ENCODE measurements around the gene ADCY3. TPM values are rescaled to one million over a fixed set of nuclear protein-coding genes. Genes with fewer than 3 reads are reported as not detected.

Gene ADCY3
- total and polyA plus RNA-seq, 10 of the 15 experiments (the other 5 are each of a cell fraction or from before 2014, with no cell fraction given) = 2.8 to 102 (median 50.4) TPM

GRCh38 chr2:24843330-24843860, 76.6 kb downstream of the ADCY3 start:
- RAD21 ChIA-PET (ENCODE audit: unreplicated experiment) = no interaction called here
- no peak for ATAC-seq
- no peak overlapping the region for H3K4me2 ChIP-seq (ENCODE audit: control insufficient read depth, insufficient read depth)

More at GRCh38 chr2:24843330-24843860, 76.6 kb downstream of the ADCY3 start:
- Histone ChIP-seq H2AFZ (ENCODE audit: control insufficient read depth, low read depth, low read length) (no peak overlapping the region), H3K27ac (ENCODE audit: control insufficient read depth, insufficient read depth) (no peak overlapping the region), H3K36me3 (ENCODE audit: control insufficient read depth in 2 of 2, insufficient read depth in 2 of 2, low read length in 1 of 2) (peaks cover 0 to 21% of the 10 kb centered on the region in 2 experiments; a peak in 3 of 4 replicates), H4K20me1 (ENCODE audit: control insufficient read depth, insufficient read depth) (no peaks in the 10 kb centered on the region), H3K9me3 (replicated peaks; ENCODE audit: control insufficient read depth, insufficient read depth, low read length) (peaks cover 13% of the 10 kb centered on the region; the same call in 2 of the 3 replicates), H3K4me3 (no peak overlapping the region), H3K79me2 (ENCODE audit: control insufficient read depth, insufficient read depth, low read length) (no peaks in the 10 kb centered on the region; the same call in 1 of the 2 replicates), H3K27me3 (replicated peaks in 1 of 2; ENCODE audit: control insufficient read depth in 2 of 2, insufficient read depth in 2 of 2, low read length in 1 of 2) (no peaks in the 10 kb centered on the region), H3K4me1 (ENCODE audit: control insufficient read depth, insufficient read depth, low read length) (no peaks in the 10 kb centered on the region), H3K9ac (ENCODE audit: control insufficient read depth, insufficient read depth, low read length) (no peak overlapping the region)
- in situ Hi-C loops (cut with MboI) = no loop called here
- no peak for DNase-seq (ENCODE audit: low read depth, low spot score)
- no peak for TF ChIP-seq ATF2 (IDR thresholded peaks at IDR 0.05; ENCODE audit: low read length)
- TF ChIP-seq BRCA1 (IDR thresholded peaks at IDR 0.05; ENCODE audit: low read depth, low read length) = no peak
- no peak for TF ChIP-seq RB1 (IDR thresholded peaks at IDR 0.05; ENCODE audit: borderline replicate concordance)
- TF ChIP-seq, protein P1, sequence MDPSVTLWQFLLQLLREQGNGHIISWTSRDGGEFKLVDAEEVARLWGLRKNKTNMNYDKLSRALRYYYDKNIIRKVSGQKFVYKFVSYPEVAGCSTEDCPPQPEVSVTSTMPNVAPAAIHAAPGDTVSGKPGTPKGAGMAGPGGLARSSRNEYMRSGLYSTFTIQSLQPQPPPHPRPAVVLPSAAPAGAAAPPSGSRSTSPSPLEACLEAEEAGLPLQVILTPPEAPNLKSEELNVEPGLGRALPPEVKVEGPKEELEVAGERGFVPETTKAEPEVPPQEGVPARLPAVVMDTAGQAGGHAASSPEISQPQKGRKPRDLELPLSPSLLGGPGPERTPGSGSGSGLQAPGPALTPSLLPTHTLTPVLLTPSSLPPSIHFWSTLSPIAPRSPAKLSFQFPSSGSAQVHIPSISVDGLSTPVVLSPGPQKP (IDR thresholded peaks at IDR 0.05; ENCODE audit: low read depth, low read length) = no peak
- TF ChIP-seq BACH1 (IDR thresholded peaks at IDR 0.05; ENCODE audit: borderline replicate concordance) = no peak
- TF ChIP-seq TAF1 (IDR thresholded peaks at IDR 0.05; ENCODE audit: borderline replicate concordance, low read depth, low read length) = no peak
- TF ChIP-seq KDM1A (IDR thresholded peaks at IDR 0.05; ENCODE audit: borderline replicate concordance) = no peak
- no peak for TF ChIP-seq HDAC6 (IDR thresholded peaks at IDR 0.05; ENCODE audit: unreplicated experiment)
- no peak for TF ChIP-seq MEF2B (IDR thresholded peaks at IDR 0.05; ENCODE audit: partially characterized antibody, poor library complexity, severe bottlenecking)
- TF ChIP-seq, protein P2, sequence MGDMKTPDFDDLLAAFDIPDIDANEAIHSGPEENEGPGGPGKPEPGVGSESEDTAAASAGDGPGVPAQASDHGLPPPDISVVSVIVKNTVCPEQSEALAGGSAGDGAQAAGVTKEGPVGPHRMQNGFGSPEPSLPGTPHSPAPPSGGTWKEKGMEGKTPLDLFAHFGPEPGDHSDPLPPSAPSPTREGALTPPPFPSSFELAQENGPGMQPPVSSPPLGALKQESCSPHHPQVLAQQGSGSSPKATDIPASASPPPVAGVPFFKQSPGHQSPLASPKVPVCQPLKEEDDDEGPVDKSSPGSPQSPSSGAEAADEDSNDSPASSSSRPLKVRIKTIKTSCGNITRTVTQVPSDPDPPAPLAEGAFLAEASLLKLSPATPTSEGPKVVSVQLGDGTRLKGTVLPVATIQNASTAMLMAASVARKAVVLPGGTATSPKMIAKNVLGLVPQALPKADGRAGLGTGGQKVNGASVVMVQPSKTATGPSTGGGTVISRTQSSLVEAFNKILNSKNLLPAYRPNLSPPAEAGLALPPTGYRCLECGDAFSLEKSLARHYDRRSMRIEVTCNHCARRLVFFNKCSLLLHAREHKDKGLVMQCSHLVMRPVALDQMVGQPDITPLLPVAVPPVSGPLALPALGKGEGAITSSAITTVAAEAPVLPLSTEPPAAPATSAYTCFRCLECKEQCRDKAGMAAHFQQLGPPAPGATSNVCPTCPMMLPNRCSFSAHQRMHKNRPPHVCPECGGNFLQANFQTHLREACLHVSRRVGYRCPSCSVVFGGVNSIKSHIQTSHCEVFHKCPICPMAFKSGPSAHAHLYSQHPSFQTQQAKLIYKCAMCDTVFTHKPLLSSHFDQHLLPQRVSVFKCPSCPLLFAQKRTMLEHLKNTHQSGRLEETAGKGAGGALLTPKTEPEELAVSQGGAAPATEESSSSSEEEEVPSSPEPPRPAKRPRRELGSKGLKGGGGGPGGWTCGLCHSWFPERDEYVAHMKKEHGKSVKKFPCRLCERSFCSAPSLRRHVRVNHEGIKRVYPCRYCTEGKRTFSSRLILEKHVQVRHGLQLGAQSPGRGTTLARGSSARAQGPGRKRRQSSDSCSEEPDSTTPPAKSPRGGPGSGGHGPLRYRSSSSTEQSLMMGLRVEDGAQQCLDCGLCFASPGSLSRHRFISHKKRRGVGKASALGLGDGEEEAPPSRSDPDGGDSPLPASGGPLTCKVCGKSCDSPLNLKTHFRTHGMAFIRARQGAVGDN (IDR thresholded peaks at IDR 0.05) = no peak
- no peak for TF ChIP-seq HCFC1 (IDR thresholded peaks at IDR 0.05; ENCODE audit: low read length)
- TF ChIP-seq, protein P3, sequence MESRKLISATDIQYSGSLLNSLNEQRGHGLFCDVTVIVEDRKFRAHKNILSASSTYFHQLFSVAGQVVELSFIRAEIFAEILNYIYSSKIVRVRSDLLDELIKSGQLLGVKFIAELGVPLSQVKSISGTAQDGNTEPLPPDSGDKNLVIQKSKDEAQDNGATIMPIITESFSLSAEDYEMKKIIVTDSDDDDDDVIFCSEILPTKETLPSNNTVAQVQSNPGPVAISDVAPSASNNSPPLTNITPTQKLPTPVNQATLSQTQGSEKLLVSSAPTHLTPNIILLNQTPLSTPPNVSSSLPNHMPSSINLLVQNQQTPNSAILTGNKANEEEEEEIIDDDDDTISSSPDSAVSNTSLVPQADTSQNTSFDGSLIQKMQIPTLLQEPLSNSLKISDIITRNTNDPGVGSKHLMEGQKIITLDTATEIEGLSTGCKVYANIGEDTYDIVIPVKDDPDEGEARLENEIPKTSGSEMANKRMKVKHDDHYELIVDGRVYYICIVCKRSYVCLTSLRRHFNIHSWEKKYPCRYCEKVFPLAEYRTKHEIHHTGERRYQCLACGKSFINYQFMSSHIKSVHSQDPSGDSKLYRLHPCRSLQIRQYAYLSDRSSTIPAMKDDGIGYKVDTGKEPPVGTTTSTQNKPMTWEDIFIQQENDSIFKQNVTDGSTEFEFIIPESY (IDR thresholded peaks at IDR 0.05) = no peak
- no peak for TF ChIP-seq NFYB (IDR thresholded peaks at IDR 0.05; ENCODE audit: insufficient read depth, low read depth, low read length)
- no peak for TF ChIP-seq PAX8 (IDR thresholded peaks at IDR 0.05)
- no peak for TF ChIP-seq IKZF2 (IDR thresholded peaks at IDR 0.05)
- SMC1A ChIA-PET (ENCODE audit: uncharacterized antibody, unreplicated experiment) = no interaction called here
- POLR2A ChIA-PET = no interaction called here
- intact Hi-C loops (cut with micrococcal nuclease; ENCODE audit: unreplicated experiment) = no loop called here
- no peak for FAIRE-seq
- CTCF ChIA-PET = interaction anchor here (0.9 kb wide), 1 partner anchor 16 kb away, joined by 3 read pairs; no protein-coding TSS in a partner anchor
- WGBS (ENCODE audit: insufficient coverage, insufficient replicate concordance, low lambda C conversion rate, missing lambda C conversion rate) = 98% methylated on average over 11 of the region's 12 CpGs
- BruUV-seq (replicated peaks) = no TSS peak
